ENCODE data around the gene TCIRG1.

DNA sequence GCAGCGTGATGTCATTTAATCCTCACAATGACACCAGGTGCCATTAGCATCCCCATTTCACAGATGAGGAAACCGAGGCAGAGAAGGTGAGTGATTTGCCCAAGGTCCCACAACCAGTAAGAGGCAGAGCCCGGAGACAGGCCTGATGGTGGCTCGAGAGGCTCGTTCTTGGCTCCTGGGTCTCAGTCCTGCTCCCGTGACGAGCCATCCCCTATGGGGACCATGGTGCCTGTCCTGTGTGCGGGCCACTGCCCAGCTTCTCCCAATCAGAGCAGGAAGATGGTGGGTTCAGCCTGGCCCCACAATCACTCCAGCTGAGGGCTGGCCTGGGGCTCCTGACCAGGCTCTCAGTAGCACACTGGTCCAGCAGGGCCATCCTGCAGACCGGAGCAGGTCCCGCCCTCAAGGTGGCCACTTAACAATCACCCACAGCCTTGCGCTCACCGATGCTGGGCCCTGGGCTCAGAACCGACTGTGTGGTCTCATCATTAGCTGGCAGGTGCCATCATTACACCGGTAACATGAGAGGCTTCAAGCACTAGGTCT is 25.1 kb upstream of the TCIRG1 start:
- TF ChIP-seq, protein P1, sequence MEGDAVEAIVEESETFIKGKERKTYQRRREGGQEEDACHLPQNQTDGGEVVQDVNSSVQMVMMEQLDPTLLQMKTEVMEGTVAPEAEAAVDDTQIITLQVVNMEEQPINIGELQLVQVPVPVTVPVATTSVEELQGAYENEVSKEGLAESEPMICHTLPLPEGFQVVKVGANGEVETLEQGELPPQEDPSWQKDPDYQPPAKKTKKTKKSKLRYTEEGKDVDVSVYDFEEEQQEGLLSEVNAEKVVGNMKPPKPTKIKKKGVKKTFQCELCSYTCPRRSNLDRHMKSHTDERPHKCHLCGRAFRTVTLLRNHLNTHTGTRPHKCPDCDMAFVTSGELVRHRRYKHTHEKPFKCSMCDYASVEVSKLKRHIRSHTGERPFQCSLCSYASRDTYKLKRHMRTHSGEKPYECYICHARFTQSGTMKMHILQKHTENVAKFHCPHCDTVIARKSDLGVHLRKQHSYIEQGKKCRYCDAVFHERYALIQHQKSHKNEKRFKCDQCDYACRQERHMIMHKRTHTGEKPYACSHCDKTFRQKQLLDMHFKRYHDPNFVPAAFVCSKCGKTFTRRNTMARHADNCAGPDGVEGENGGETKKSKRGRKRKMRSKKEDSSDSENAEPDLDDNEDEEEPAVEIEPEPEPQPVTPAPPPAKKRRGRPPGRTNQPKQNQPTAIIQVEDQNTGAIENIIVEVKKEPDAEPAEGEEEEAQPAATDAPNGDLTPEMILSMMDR (IDR thresholded peaks at IDR 0.05; ENCODE audit: insufficient read depth, low read length), result no peak
- TF ChIP-seq POLR2AphosphoS5 (IDR thresholded peaks at IDR 0.05; ENCODE audit: low read depth) (no peak), GABPA (IDR thresholded peaks at IDR 0.05; ENCODE audit: low read depth) (no peak), SPI1 (IDR thresholded peaks at IDR 0.05; ENCODE audit: borderline replicate concordance, low read depth) (no peak)
- TF ChIP-seq, protein P2, sequence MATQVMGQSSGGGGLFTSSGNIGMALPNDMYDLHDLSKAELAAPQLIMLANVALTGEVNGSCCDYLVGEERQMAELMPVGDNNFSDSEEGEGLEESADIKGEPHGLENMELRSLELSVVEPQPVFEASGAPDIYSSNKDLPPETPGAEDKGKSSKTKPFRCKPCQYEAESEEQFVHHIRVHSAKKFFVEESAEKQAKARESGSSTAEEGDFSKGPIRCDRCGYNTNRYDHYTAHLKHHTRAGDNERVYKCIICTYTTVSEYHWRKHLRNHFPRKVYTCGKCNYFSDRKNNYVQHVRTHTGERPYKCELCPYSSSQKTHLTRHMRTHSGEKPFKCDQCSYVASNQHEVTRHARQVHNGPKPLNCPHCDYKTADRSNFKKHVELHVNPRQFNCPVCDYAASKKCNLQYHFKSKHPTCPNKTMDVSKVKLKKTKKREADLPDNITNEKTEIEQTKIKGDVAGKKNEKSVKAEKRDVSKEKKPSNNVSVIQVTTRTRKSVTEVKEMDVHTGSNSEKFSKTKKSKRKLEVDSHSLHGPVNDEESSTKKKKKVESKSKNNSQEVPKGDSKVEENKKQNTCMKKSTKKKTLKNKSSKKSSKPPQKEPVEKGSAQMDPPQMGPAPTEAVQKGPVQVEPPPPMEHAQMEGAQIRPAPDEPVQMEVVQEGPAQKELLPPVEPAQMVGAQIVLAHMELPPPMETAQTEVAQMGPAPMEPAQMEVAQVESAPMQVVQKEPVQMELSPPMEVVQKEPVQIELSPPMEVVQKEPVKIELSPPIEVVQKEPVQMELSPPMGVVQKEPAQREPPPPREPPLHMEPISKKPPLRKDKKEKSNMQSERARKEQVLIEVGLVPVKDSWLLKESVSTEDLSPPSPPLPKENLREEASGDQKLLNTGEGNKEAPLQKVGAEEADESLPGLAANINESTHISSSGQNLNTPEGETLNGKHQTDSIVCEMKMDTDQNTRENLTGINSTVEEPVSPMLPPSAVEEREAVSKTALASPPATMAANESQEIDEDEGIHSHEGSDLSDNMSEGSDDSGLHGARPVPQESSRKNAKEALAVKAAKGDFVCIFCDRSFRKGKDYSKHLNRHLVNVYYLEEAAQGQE (IDR thresholded peaks at IDR 0.05; ENCODE audit: insufficient replicate concordance, low read depth), result no peak

All from HL-60 (cell line).